ENCODE results near the gene CUBN.

Gene CUBN

GRCh38 chr10:16930540-16930939 is 199.1 kb downstream of the CUBN start:
- Histone ChIP-seq H3K4me3 (ENCODE audit: low read depth, low read length) (no peak overlapping the region), H3K4me2 (ENCODE audit: low read length) (no peak overlapping the region), H3K9me3 (ENCODE audit: control insufficient read depth, low read length) (no peaks in the 10 kb centered on the region), H3K27ac (no peak overlapping the region), H3K79me2 (no peaks in the 10 kb centered on the region), H3K4me1 (no peaks in the 10 kb centered on the region), H3K36me3 (ENCODE audit: control insufficient read depth, insufficient read depth, low read length) (no peaks in the 10 kb centered on the region), H2AFZ (no peak overlapping the region), H3K27me3 (ENCODE audit: control insufficient read depth, insufficient read depth, low read length) (no peaks in the 10 kb centered on the region), H3K9ac (no peak overlapping the region)
- TF ChIP-seq CTCF (IDR thresholded peaks at IDR 0.05) = no peak

GRCh38 chr10:16929069-16929468 is 200.5 kb downstream of the CUBN start:
- H3K9ac ChIP-seq = no peak overlapping the region
- no peaks in the 10 kb centered on the region for H3K36me3 ChIP-seq (ENCODE audit: control insufficient read depth, insufficient read depth, low read length)
- TF ChIP-seq CTCF (IDR thresholded peaks at IDR 0.05) = no peak
- no peaks in the 10 kb centered on the region for H3K9me3 ChIP-seq (ENCODE audit: control insufficient read depth, low read length)
- H3K4me3 ChIP-seq (ENCODE audit: low read depth, low read length) = no peak overlapping the region
- no peaks in the 10 kb centered on the region for H3K4me1 ChIP-seq
- H3K4me2 ChIP-seq (ENCODE audit: low read length) = no peak overlapping the region
- H3K79me2 ChIP-seq = no peaks in the 10 kb centered on the region
- H3K27ac ChIP-seq = no peak overlapping the region
- H3K27me3 ChIP-seq (ENCODE audit: control insufficient read depth, insufficient read depth, low read length) = no peaks in the 10 kb centered on the region
- H2AFZ ChIP-seq = no peak overlapping the region

GRCh38 chr10:16927546-16927945 is 202.1 kb downstream of the CUBN start:
- TF ChIP-seq CTCF (IDR thresholded peaks at IDR 0.05) = no peak

GRCh38 chr10:16923726-16924125 is 205.9 kb downstream of the CUBN start:
- Histone ChIP-seq H3K9me3 (ENCODE audit: control insufficient read depth, low read length) (no peaks in the 10 kb centered on the region), H3K27me3 (ENCODE audit: control insufficient read depth, insufficient read depth, low read length) (no peaks in the 10 kb centered on the region), H3K27ac (no peak overlapping the region), H3K4me1 (no peaks in the 10 kb centered on the region), H3K4me3 (ENCODE audit: low read depth, low read length) (no peak overlapping the region), H2AFZ (no peak overlapping the region), H3K79me2 (no peaks in the 10 kb centered on the region), H3K9ac (no peak overlapping the region), H3K4me2 (ENCODE audit: low read length) (no peak overlapping the region), H3K36me3 (ENCODE audit: control insufficient read depth, insufficient read depth, low read length) (no peaks in the 10 kb centered on the region)
- no peak for TF ChIP-seq CTCF (IDR thresholded peaks at IDR 0.05)

More at GRCh38 chr10:16927546-16927945, 202.1 kb downstream of the CUBN start:
- no peak overlapping the region for H3K9ac ChIP-seq
- H3K27ac ChIP-seq = no peak overlapping the region
- H3K4me3 ChIP-seq (ENCODE audit: low read depth, low read length) = no peak overlapping the region
- no peaks in the 10 kb centered on the region for H3K9me3 ChIP-seq (ENCODE audit: control insufficient read depth, low read length)
- no peak overlapping the region for H3K4me2 ChIP-seq (ENCODE audit: low read length)
- no peak overlapping the region for H2AFZ ChIP-seq
- H3K27me3 ChIP-seq (ENCODE audit: control insufficient read depth, insufficient read depth, low read length) = no peaks in the 10 kb centered on the region
- no peaks in the 10 kb centered on the region for H3K4me1 ChIP-seq
- H3K36me3 ChIP-seq (ENCODE audit: control insufficient read depth, insufficient read depth, low read length) = no peaks in the 10 kb centered on the region
- no peaks in the 10 kb centered on the region for H3K79me2 ChIP-seq

GRCh38 chr10:16923309-16923708 is 206.3 kb downstream of the CUBN start:
- no peak overlapping the region for H3K4me2 ChIP-seq (ENCODE audit: low read length)
- no peaks in the 10 kb centered on the region for H3K36me3 ChIP-seq (ENCODE audit: control insufficient read depth, insufficient read depth, low read length)
- H3K27ac ChIP-seq = no peak overlapping the region
- no peak overlapping the region for H3K9ac ChIP-seq
- no peak overlapping the region for H2AFZ ChIP-seq
- no peak for TF ChIP-seq CTCF (IDR thresholded peaks at IDR 0.05)
- no peak overlapping the region for H3K4me3 ChIP-seq (ENCODE audit: low read depth, low read length)
- no peaks in the 10 kb centered on the region for H3K27me3 ChIP-seq (ENCODE audit: control insufficient read depth, insufficient read depth, low read length)
- no peaks in the 10 kb centered on the region for H3K79me2 ChIP-seq
- no peaks in the 10 kb centered on the region for H3K9me3 ChIP-seq (ENCODE audit: control insufficient read depth, low read length)
- H3K4me1 ChIP-seq = no peaks in the 10 kb centered on the region

All from parathyroid adenoma (tissue), 2 donors.